ENCODE results near the gene MGAT4B.

GRCh38 chr5:179802207-179802883 is 4.3 kb downstream of the MGAT4B start:
- TF ChIP-seq, protein P1, sequence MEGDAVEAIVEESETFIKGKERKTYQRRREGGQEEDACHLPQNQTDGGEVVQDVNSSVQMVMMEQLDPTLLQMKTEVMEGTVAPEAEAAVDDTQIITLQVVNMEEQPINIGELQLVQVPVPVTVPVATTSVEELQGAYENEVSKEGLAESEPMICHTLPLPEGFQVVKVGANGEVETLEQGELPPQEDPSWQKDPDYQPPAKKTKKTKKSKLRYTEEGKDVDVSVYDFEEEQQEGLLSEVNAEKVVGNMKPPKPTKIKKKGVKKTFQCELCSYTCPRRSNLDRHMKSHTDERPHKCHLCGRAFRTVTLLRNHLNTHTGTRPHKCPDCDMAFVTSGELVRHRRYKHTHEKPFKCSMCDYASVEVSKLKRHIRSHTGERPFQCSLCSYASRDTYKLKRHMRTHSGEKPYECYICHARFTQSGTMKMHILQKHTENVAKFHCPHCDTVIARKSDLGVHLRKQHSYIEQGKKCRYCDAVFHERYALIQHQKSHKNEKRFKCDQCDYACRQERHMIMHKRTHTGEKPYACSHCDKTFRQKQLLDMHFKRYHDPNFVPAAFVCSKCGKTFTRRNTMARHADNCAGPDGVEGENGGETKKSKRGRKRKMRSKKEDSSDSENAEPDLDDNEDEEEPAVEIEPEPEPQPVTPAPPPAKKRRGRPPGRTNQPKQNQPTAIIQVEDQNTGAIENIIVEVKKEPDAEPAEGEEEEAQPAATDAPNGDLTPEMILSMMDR (conservative IDR thresholded peaks at IDR 0.05), result no peak
- no peak for TF ChIP-seq EZH2 (IDR thresholded peaks at IDR 0.05; ENCODE audit: low read depth)
